ENCODE measurements around the gene PTPRE.

DNA sequence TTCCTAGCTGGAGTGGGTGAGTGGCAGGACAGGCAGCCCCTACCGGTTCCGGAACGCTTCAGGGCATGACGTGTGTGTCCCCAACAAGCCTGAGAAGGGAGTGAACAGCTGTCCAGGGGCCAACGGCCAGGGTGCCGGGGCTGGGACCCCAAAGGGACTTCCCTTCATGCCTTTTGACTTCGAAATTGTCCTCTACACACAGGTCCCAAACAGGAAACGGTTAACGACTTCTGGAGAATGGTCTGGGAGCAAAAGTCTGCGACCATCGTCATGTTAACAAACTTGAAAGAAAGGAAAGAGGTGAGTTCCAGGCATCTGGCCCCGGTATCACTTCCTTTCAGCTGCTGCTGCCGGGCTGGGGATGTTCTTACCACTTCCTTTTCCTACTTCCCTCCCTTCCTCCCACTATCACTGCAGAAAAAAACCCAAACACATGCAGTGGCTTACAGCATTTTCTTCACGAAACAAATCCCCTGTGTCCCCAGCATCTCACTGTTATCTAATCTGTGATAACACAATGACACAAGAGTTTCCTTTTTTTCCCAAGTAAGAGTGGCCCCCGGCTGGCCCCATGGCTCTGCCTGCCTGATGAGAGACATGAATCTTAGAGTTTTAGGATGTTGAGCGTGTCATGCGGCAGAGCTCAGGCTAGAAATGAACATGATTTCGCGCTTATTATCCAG is 156.1 kb downstream of the PTPRE start:
- TF ChIP-seq ATF1 (CRISPR knock-in tag; IDR thresholded peaks at IDR 0.05) (no peak), SMAD4 (CRISPR knock-in tag; IDR thresholded peaks at IDR 0.05) (no peak), ESRRA (CRISPR knock-in tag; IDR thresholded peaks at IDR 0.05; ENCODE audit: borderline replicate concordance) (no peak), SP1 (CRISPR knock-in tag; conservative IDR thresholded peaks at IDR 0.05) (no peak)
- TF ChIP-seq, protein P1, sequence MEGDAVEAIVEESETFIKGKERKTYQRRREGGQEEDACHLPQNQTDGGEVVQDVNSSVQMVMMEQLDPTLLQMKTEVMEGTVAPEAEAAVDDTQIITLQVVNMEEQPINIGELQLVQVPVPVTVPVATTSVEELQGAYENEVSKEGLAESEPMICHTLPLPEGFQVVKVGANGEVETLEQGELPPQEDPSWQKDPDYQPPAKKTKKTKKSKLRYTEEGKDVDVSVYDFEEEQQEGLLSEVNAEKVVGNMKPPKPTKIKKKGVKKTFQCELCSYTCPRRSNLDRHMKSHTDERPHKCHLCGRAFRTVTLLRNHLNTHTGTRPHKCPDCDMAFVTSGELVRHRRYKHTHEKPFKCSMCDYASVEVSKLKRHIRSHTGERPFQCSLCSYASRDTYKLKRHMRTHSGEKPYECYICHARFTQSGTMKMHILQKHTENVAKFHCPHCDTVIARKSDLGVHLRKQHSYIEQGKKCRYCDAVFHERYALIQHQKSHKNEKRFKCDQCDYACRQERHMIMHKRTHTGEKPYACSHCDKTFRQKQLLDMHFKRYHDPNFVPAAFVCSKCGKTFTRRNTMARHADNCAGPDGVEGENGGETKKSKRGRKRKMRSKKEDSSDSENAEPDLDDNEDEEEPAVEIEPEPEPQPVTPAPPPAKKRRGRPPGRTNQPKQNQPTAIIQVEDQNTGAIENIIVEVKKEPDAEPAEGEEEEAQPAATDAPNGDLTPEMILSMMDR (IDR thresholded peaks at IDR 0.05) = no peak
- TF ChIP-seq, protein P2, sequence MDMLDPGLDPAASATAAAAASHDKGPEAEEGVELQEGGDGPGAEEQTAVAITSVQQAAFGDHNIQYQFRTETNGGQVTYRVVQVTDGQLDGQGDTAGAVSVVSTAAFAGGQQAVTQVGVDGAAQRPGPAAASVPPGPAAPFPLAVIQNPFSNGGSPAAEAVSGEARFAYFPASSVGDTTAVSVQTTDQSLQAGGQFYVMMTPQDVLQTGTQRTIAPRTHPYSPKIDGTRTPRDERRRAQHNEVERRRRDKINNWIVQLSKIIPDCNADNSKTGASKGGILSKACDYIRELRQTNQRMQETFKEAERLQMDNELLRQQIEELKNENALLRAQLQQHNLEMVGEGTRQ (CRISPR knock-in tag; IDR thresholded peaks at IDR 0.05) = no peak
- TF ChIP-seq, protein P3, sequence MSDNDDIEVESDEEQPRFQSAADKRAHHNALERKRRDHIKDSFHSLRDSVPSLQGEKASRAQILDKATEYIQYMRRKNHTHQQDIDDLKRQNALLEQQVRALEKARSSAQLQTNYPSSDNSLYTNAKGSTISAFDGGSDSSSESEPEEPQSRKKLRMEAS (CRISPR knock-in tag; IDR thresholded peaks at IDR 0.05) = no peak
